AG10803 (cell line): ENCODE measurements around the gene FSIP1.

Experiments used
- DNase-seq: peaks from one replicate; pipeline ENCODE4 v3.0.0; 2010; ENCODE audit warnings: low read depth
- H3K4me3 ChIP-seq: 2 replicates; pipeline ENCODE4 v1.5.1; 2011; ENCODE audit warnings: mild to moderate bottlenecking, low read length, control low read depth
- TF ChIP-seq, protein P1 (sequence below): conservative IDR thresholded peaks from 2 replicates; pipeline ENCODE4 v1.5.1; 2011; ENCODE audit warnings: mild to moderate bottlenecking, low read length, control low read depth, inconsistent platforms

Gene FSIP1

DNA sequence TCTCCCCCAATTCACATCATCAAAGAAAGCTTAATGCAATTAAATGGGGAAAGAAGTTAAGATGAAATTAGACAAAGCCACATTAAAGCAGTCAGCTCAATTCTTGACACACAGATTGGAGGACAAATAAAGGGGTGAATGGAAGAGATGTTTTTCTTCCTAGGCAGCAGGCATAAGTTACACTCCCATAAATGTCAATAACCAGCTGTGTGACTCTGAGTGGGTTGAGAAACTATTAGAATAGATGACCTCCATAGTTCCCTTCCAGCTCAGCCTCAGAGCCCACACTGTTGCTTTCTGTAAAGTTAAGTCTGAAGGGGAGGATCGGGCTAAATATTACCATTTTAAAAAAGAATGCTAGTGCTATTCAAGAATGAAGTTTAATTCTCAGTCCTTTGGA lies 130.8 kb downstream of the FSIP1 start:
- TF ChIP-seq, protein P1, sequence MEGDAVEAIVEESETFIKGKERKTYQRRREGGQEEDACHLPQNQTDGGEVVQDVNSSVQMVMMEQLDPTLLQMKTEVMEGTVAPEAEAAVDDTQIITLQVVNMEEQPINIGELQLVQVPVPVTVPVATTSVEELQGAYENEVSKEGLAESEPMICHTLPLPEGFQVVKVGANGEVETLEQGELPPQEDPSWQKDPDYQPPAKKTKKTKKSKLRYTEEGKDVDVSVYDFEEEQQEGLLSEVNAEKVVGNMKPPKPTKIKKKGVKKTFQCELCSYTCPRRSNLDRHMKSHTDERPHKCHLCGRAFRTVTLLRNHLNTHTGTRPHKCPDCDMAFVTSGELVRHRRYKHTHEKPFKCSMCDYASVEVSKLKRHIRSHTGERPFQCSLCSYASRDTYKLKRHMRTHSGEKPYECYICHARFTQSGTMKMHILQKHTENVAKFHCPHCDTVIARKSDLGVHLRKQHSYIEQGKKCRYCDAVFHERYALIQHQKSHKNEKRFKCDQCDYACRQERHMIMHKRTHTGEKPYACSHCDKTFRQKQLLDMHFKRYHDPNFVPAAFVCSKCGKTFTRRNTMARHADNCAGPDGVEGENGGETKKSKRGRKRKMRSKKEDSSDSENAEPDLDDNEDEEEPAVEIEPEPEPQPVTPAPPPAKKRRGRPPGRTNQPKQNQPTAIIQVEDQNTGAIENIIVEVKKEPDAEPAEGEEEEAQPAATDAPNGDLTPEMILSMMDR, result no peak
- no peak for DNase-seq
- H3K4me3 ChIP-seq, result no peak overlapping the region

DNA sequence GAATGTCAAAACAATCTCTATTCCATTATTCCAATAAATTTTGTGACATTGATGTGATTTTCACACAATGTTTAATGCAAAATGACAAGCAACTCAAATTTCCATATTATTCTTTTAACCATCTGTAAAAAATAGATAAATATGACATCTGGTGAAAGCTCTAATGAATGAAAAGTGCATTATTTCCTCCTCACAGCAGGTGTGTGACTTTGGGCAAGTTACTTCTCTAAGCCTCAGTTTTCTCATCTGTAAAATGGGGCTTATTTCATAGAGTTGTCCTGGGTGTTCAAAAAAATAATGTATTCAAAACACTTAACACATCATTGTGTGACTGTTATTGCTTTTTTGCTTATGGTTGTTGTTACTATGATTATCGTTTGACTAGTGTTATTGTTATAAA lies 131.3 kb downstream of the FSIP1 start:
- TF ChIP-seq, protein P1, result no peak

DNA sequence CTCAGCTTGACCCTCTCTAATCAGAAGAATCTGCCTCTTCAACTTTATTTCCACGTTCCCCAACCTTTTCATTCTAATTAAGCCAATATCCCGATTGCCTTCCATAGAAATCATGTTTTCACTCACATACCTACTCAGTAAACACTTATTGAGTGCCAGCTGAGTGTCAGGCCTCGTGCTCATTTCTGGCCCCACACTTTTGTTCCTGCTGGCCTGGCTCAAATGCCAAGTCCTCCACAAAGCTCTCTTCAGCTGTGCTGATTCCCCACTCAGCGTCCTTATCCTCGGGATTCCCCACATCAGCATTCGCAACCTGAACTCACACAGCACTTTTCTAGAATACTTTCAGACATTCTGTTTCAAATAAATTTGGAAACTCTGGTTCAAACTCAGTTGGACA lies 132.9 kb downstream of the FSIP1 start:
- H3K4me3 ChIP-seq, result no peak overlapping the region
- TF ChIP-seq, protein P1, result no peak
- DNase-seq, result no peak

More for the DNA sequence above, 131.3 kb downstream of the FSIP1 start:
- H3K4me3 ChIP-seq, result no peak overlapping the region
- no peak for DNase-seq

DNA sequence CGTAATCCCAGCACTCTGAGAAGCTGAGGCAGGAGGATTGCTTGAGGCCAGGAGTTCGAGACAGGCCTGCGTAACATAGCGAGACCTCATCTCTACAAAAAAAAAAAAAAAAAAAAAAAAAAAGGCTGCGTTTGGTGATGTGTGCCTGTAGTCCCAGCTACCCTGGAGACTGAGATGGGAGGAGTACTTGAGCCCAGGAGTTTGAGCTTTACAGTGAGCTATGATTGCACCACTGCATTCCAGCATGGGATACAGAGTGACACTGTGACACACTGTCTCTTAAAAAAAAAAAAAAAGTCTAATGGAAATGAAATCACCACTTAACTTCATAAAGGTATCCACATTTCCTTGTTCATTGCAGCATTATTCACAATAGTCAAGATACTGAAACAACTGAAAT lies 136.2 kb downstream of the FSIP1 start:
- H3K4me3 ChIP-seq, result no peak overlapping the region
- no peak for DNase-seq
- TF ChIP-seq, protein P1, result no peak

DNA sequence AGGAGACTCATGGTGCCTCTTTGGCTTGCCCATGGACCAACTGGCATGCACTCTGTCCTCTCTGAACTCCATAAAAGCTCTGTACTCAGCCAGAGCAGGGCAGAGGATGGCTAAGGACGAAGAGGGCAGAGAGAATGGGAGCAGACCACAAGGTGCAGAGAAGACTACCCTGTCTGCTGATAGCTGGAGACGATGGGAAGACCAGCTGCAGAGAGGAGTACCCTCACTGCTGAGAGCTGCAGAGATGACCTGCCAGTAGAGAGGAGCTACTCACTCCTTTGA lies 136.7 kb downstream of the FSIP1 start:
- TF ChIP-seq, protein P1, result no peak
- DNase-seq, result no peak
- H3K4me3 ChIP-seq, result no peak overlapping the region

DNA sequence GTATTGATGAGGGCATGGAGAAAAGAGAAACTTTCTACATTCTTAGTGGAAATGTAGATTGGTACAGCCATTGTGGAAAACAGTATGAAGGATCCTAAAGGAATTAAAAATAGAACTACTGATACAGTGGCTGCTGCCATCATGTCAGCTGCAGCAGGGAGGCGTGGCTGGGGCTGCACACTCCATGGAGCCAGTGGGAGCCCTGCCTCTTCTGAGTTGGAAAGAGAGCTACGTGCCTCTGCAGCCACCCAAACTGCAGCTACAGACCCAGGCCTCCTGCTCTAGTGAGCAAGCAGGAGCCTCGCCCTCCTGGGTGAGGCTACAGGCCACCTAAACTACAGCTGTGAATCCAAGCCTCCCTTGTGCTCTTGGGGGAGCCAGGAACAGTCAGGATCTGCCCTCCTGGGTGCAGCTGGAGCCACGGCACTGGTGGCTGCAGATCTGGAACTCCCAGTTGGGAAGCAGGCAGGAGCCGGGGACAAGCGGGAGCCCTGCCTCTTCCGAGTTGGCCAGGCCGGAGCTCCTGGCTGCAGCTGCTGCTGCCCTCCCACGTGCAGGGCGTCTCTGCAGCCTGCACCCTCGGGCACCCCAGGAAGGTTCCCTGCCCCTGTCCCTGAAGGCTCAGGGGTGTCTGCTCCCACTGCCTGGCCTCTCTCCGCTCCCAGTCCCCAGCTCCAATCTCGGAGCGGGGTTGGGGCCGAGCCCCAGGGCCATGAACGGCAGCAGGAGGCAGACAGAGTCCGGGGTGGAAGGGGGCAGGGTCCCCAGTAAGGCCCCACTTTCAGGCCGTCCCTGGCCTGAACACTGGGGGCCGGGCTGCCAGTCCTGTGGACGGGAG lies 137.3 kb downstream of the FSIP1 start:
- DNase-seq, result no peak
- TF ChIP-seq, protein P1, result no peak
- H3K4me3 ChIP-seq, result no peak overlapping the region

DNA sequence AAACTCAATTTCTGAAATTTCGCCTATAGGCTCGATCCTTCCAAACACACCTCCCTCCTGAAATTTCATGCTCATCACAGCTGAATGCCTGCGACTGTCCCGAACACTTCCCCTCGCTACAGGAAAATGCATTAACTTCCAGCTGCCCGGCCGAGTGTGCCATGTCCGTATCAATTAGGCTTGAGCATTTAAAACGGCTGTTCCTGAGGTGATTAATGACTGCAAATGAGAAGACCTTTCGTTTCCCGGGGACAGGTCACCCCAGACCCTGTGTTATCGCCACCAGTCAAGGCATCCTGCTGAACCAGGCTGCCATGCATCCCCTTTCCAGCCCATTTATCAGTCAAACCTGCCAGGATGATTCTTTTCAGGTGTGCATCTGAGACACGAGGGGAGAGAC lies 138.5 kb downstream of the FSIP1 start:
- no peak for DNase-seq
- H3K4me3 ChIP-seq, result no peak overlapping the region
- TF ChIP-seq, protein P1, result no peak
